ENCODE measurements around the gene EPB41L2.

EPB41L2 gene

DNA sequence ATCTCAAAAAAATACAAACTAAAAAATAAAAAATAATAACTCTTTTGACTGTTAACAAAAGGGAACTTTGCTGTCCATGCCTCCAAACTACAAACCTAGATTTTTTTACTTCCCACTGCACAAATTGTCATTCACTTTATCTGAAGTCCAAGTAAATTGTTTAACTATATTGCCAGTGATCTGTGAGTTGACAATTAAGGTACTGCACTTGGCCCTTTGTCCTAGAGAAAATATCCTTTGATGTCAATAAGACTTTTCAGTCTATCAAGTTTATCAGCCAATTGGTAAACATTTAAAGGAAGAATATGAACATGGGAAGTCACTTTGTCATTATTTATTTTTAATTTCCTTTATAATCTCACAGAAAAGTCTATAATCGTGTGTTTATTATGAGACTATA lies 19.3 kb upstream of the EPB41L2 start:
- H3K27me3 ChIP-seq = no peaks in the 10 kb centered on the region
- TF ChIP-seq, protein P1, sequence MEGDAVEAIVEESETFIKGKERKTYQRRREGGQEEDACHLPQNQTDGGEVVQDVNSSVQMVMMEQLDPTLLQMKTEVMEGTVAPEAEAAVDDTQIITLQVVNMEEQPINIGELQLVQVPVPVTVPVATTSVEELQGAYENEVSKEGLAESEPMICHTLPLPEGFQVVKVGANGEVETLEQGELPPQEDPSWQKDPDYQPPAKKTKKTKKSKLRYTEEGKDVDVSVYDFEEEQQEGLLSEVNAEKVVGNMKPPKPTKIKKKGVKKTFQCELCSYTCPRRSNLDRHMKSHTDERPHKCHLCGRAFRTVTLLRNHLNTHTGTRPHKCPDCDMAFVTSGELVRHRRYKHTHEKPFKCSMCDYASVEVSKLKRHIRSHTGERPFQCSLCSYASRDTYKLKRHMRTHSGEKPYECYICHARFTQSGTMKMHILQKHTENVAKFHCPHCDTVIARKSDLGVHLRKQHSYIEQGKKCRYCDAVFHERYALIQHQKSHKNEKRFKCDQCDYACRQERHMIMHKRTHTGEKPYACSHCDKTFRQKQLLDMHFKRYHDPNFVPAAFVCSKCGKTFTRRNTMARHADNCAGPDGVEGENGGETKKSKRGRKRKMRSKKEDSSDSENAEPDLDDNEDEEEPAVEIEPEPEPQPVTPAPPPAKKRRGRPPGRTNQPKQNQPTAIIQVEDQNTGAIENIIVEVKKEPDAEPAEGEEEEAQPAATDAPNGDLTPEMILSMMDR (IDR thresholded peaks at IDR 0.05; ENCODE audit: low read depth, low read length) = no peak
- H3K4me1 ChIP-seq = no peaks in the 10 kb centered on the region
- H3K9me3 ChIP-seq = no peaks in the 10 kb centered on the region
- H3K36me3 ChIP-seq = no peaks in the 10 kb centered on the region
- DNase-seq = no peak
- no peak overlapping the region for H3K4me3 ChIP-seq (ENCODE audit: low read depth, low read length)

- H3K27me3 ChIP-seq = no peaks in the 10 kb centered on the region
- no peak for DNase-seq
- no peaks in the 10 kb centered on the region for H3K36me3 ChIP-seq
- no peaks in the 10 kb centered on the region for H3K9me3 ChIP-seq
- H3K4me1 ChIP-seq = no peaks in the 10 kb centered on the region
- H3K4me3 ChIP-seq (ENCODE audit: low read depth, low read length) = no peak overlapping the region
- TF ChIP-seq, protein P1 (IDR thresholded peaks at IDR 0.05; ENCODE audit: low read depth, low read length) = no peak
Measured at GRCh38 chr6:131080084-131080483, 17.0 kb upstream of the EPB41L2 start.

DNA sequence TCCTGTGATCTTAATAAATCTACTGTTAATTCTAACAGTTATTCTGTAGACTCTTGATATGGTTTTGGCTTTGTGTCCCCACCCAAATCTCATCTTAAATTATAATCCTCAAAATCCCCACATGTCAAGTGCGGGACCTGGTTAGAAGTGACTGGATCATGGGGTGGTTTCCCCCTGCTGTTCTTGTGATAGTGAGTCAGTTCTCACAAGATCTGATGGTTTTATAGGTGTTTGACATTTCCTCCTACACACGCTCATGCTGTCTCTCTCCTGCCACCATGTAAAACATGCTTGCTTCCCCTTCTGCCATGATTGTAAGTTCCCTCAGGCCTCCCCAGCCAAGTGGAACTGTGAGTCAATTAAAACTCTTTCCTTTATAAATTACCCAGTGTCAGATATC lies 10.5 kb upstream of the EPB41L2 start:
- TF ChIP-seq, protein P1 (IDR thresholded peaks at IDR 0.05; ENCODE audit: low read depth, low read length) = no peak
- Histone ChIP-seq H3K36me3 (no peaks in the 10 kb centered on the region), H3K4me3 (ENCODE audit: low read depth, low read length) (no peak overlapping the region), H3K27me3 (no peaks in the 10 kb centered on the region), H3K4me1 (no peaks in the 10 kb centered on the region), H3K9me3 (no peaks in the 10 kb centered on the region)
- DNase-seq = no peak

DNA sequence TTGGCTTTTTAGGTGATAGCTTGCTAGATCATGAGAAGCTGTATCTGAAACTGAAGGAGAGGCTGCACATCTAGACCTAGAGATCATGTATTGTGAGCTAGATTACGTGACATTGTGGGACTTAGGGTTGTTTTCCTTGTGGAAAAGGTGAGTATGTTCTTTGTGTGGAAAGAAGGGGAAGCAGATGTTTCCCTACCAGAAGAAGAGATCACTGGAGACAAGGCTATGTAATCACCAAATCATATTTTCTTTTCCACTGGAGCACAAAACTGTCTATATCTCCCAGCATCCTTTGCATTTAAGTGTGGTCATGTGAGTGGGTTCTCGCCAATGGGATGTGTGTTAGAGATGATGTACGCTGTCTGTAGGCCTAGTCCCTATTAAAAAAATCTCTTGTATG lies 7.0 kb upstream of the EPB41L2 start:
- H3K4me3 ChIP-seq (ENCODE audit: low read depth, low read length) = no peak overlapping the region
- no peaks in the 10 kb centered on the region for H3K27me3 ChIP-seq
- TF ChIP-seq, protein P1 (IDR thresholded peaks at IDR 0.05; ENCODE audit: low read depth, low read length) = no peak
- H3K4me1 ChIP-seq = no peaks in the 10 kb centered on the region
- H3K36me3 ChIP-seq = no peaks in the 10 kb centered on the region
- no peaks in the 10 kb centered on the region for H3K9me3 ChIP-seq
- DNase-seq = no peak

DNA sequence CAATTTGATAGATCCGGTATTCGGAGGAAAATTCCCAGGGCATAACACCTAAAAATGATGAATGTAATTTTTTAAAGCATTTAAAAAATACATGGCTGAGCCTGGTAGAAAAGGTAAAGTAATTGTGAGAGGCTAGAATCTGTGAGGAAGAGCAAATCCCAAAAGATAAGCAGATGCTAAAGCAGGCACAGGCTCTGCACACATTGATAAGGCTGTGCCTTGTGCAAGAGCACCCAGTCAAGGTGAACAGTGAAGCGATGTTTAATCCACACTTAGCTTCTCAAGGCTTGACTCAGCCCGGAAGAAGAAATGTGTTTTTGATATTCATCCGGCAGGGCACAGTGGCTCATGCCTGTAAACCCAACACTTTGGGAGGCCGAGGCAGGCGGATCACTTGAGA lies 5.1 kb upstream of the EPB41L2 start:
- H3K36me3 ChIP-seq = no peaks in the 10 kb centered on the region
- no peaks in the 10 kb centered on the region for H3K27me3 ChIP-seq
- no peaks in the 10 kb centered on the region for H3K4me1 ChIP-seq
- DNase-seq = no peak
- TF ChIP-seq, protein P1 (IDR thresholded peaks at IDR 0.05; ENCODE audit: low read depth, low read length) = no peak
- no peaks in the 10 kb centered on the region for H3K9me3 ChIP-seq
- no peak overlapping the region for H3K4me3 ChIP-seq (ENCODE audit: low read depth, low read length)

DNA sequence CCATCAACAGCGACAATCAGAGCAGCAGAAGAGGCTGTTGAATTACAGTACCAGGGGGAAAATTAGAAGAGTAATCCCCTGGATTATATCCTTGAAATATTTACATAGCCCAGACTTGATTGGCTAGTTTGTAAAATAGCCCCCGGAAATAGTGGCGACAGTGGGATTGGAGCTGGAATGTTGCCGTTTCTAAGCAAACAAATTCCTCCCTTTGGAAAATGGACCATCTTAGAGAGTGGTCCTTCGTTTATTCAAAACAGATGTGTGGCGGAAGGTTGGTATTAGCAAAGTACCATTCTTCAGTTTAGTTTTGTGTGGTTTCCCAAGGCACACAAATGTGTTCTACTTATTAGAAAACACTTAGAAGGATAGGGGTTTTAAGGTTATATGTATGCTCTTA lies 4.5 kb upstream of the EPB41L2 start:
- no peak for DNase-seq
- Histone ChIP-seq H3K9me3 (no peaks in the 10 kb centered on the region), H3K36me3 (no peaks in the 10 kb centered on the region), H3K27me3 (peaks cover 5% of the 10 kb centered on the region), H3K4me1 (no peaks in the 10 kb centered on the region), H3K4me3 (ENCODE audit: low read depth, low read length) (no peak overlapping the region)
- TF ChIP-seq, protein P1 (IDR thresholded peaks at IDR 0.05; ENCODE audit: low read depth, low read length) = no peak

All from BE2C (cell line).